Kidney (tissue), 14 donors: ENCODE results near the gene CACNB4. TPM values are rescaled to one million over a fixed set of nuclear protein-coding genes. Genes with fewer than 3 reads are reported as not detected.
"Not testable (repeated sequence)": the region's sequence is repeated elsewhere in the genome, so short reads cannot be mapped to it uniquely, and the experiment has no call there.

Source experiments
- DNase-seq, 5 donors: peaks; one replicate each; pipeline ENCODE4 v3.0.0-alpha.2; 2013 to 2020
- FAIRE-seq: peaks from 2 replicates; lab custom pipeline; 2012; peaks lifted over from hg19 to GRCh38; lab: Jason Lieb, UNC
- H3K27ac ChIP-seq, 2 donors: one replicate each; pipeline ENCODE4 v1.7.0; 2013; ENCODE audit warnings: low read depth in 2 of 2, low read length in 2 of 2, inconsistent platforms in 1 of 2
- H3K27me3 ChIP-seq: one replicate; pipeline ENCODE4 v1.7.1; 2013; ENCODE audit warnings: low read length, inconsistent platforms; ENCODE audit not compliant: control insufficient read depth, insufficient read depth
- H3K36me3 ChIP-seq, 3 donors: one replicate each; pipeline versions ENCODE4 v1.7.0 to v1.7.1; 2013; ENCODE audit warnings: low read length in 3 of 3, control low read depth in 1 of 3, inconsistent platforms in 1 of 3; ENCODE audit not compliant: insufficient read depth in 3 of 3, control insufficient read depth in 2 of 3
- H3K4me1 ChIP-seq, 3 donors: one replicate each; pipeline versions ENCODE4 v1.7.0 to v1.7.1; 2013; ENCODE audit warnings: low read length in 3 of 3, inconsistent platforms in 1 of 3, low read depth in 1 of 3; ENCODE audit not compliant: control insufficient read depth in 2 of 3, insufficient read depth in 2 of 3
- H3K4me3 ChIP-seq, 3 donors: one replicate each; pipeline versions ENCODE4 v1.7.0 to v1.8.1; 2013; ENCODE audit warnings: low read length in 3 of 3, control low read depth in 1 of 3, inconsistent platforms in 1 of 3
- H3K9ac ChIP-seq, 3 donors: one replicate each; pipeline versions ENCODE4 v1.7.0 to v1.7.1; 2013; ENCODE audit warnings: low read length in 3 of 3, control low read depth in 1 of 3, inconsistent platforms in 1 of 3
- H3K9me3 ChIP-seq, 3 donors: one replicate each; pipeline versions ENCODE4 v1.7.0 to v1.7.1; 2013; ENCODE audit warnings: low read length in 3 of 3, control low read depth in 1 of 3, inconsistent platforms in 1 of 3; ENCODE audit not compliant: control insufficient read depth in 2 of 3, insufficient read depth in 1 of 3
- CTCF ChIP-seq: IDR thresholded peaks from 3 replicates; pipeline ENCODE4 v1.5.1; 2012; ENCODE audit warnings: mild to moderate bottlenecking, moderate library complexity, borderline replicate concordance; ENCODE audit not compliant: insufficient read depth; ENCODE audit errors: extremely low read depth
- intact Hi-C: fragments of 100-400 bp; cut with DNase I; formaldehyde crosslinking; loops from one replicate; pipeline ENCODE4 v1.11.1; 2022
- polyA plus RNA-seq: library from polyadenylated mRNA; stranded (reverse); fragments of 350-450 nt; fragmentation: Illumina TruSeq; extraction: RNeasy Lipid Tissue Mini Kit (QIAGEN cat#74804); gene quantifications from one replicate; pipeline ENCODE4 v1.2.3, GENCODE V29; 2014; ENCODE audit warnings: low read depth, low replicate concordance; ENCODE audit not compliant: insufficient read depth
- total RNA-seq: library from RNA; stranded (reverse); fragmentation: NEBNext Ultra II Directional; extraction: Animal tissue kit (Norgen Biotek cat#: 25700); gene quantifications from one replicate; pipeline ENCODE4 v1.2.1, GENCODE V29; 2021
- donor health status: control.
- donor health status: control.
- donor health status: control.
- donor health status: control.
- donor health status: control.
- donor health status: DM: yes; HTN: yes; CAD: no.
- donor health status: Normal renal cell carcinoma (clear cell type).

CACNB4 gene
- total and polyA plus RNA-seq, 2 donors from 2014 or later, result 1.3 to 2.2 TPM

- peaks cover 0 to 4% (median 0%) of the 10 kb centered on the region in 3 donors for H3K4me1 ChIP-seq
- TF ChIP-seq CTCF, result no peak
- FAIRE-seq, result no peak
- no peaks in the 10 kb centered on the region for H3K36me3 ChIP-seq
- H3K4me3 ChIP-seq, result no peak overlapping the region
- H3K27ac ChIP-seq, result no peak overlapping the region
- intact Hi-C loops, result no loop called here
- H3K9me3 ChIP-seq, result no peaks in the 10 kb centered on the region
- no peak for DNase-seq
- H3K9ac ChIP-seq, result no peak overlapping the region
- H3K27me3 ChIP-seq, result no peaks in the 10 kb centered on the region
Measured at GRCh38 chr2:151943461-151943860, 155.4 kb downstream of the CACNB4 start.

GRCh38 chr2:151942540-151943205 is 156.2 kb downstream of the CACNB4 start:
- H3K27me3 ChIP-seq, H3K4me3 ChIP-seq, H3K27ac ChIP-seq, FAIRE-seq, H3K9me3 ChIP-seq, DNase-seq, H3K36me3 ChIP-seq, H3K4me1 ChIP-seq, intact Hi-C loops, H3K9ac ChIP-seq: not testable (repeated sequence)

GRCh38 chr2:151937966-151938365 is 160.9 kb downstream of the CACNB4 start:
- H3K27me3 ChIP-seq, result no peaks in the 10 kb centered on the region
- H3K9ac ChIP-seq, result no peak overlapping the region
- H3K9me3 ChIP-seq, result no peaks in the 10 kb centered on the region
- no peak for TF ChIP-seq CTCF
- H3K27ac ChIP-seq, result no peak overlapping the region
- DNase-seq (no peak), FAIRE-seq (no peak)
- no peaks in the 10 kb centered on the region for H3K4me1 ChIP-seq
- intact Hi-C loops, result no loop called here
- no peaks in the 10 kb centered on the region for H3K36me3 ChIP-seq
- H3K4me3 ChIP-seq, result no peak overlapping the region

GRCh38 chr2:151936626-151937025 is 162.2 kb downstream of the CACNB4 start:
- Histone ChIP-seq H3K36me3 (no peaks in the 10 kb centered on the region), H3K4me1 (no peaks in the 10 kb centered on the region), H3K4me3 (no peak overlapping the region), H3K27ac (no peak overlapping the region), H3K9me3 (no peaks in the 10 kb centered on the region), H3K9ac (no peak overlapping the region), H3K27me3 (no peaks in the 10 kb centered on the region)
- FAIRE-seq, result no peak
- no peak for TF ChIP-seq CTCF
- peak in 1 of 5 donors; percentile 4 for DNase-seq
- intact Hi-C loops, result no loop called here
